22Rv1 (cell line): ENCODE results near the gene CLNS1A.
"Not testable (repeated sequence)": the region's sequence is repeated elsewhere in the genome, so short reads cannot be mapped to it uniquely, and the experiment has no call there.

Experiments used
- ZFX ChIP-seq: fragments of 450-650 bp; IDR thresholded peaks from 2 replicates; pipeline ENCODE4 v1.6.1; 2017; ENCODE audit warnings: antibody characterized with exemption, borderline replicate concordance
- TF ChIP-seq, protein P1 (sequence below): fragments of 450-650 bp; IDR thresholded peaks from 2 replicates; pipeline ENCODE4 v1.5.1; 2017; ENCODE audit warnings: mild to moderate bottlenecking

- TF ChIP-seq, protein P1, sequence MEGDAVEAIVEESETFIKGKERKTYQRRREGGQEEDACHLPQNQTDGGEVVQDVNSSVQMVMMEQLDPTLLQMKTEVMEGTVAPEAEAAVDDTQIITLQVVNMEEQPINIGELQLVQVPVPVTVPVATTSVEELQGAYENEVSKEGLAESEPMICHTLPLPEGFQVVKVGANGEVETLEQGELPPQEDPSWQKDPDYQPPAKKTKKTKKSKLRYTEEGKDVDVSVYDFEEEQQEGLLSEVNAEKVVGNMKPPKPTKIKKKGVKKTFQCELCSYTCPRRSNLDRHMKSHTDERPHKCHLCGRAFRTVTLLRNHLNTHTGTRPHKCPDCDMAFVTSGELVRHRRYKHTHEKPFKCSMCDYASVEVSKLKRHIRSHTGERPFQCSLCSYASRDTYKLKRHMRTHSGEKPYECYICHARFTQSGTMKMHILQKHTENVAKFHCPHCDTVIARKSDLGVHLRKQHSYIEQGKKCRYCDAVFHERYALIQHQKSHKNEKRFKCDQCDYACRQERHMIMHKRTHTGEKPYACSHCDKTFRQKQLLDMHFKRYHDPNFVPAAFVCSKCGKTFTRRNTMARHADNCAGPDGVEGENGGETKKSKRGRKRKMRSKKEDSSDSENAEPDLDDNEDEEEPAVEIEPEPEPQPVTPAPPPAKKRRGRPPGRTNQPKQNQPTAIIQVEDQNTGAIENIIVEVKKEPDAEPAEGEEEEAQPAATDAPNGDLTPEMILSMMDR = not testable (repeated sequence)
- TF ChIP-seq ZFX = not testable (repeated sequence)
These were observed 62.2 kb downstream of the CLNS1A start for GRCh38 chr11:77575428-77575827.
